ENCODE results near the gene FBP1. TPM values are rescaled to one million over a fixed set of nuclear protein-coding genes. Genes with fewer than 3 reads are reported as not detected.
"Not testable (repeated sequence)": the region's sequence is repeated elsewhere in the genome, so short reads cannot be mapped to it uniquely, and the experiment has no call there.

Gene FBP1
- total RNA-seq, 1 experiment from 2014 or later = not detected

DNA sequence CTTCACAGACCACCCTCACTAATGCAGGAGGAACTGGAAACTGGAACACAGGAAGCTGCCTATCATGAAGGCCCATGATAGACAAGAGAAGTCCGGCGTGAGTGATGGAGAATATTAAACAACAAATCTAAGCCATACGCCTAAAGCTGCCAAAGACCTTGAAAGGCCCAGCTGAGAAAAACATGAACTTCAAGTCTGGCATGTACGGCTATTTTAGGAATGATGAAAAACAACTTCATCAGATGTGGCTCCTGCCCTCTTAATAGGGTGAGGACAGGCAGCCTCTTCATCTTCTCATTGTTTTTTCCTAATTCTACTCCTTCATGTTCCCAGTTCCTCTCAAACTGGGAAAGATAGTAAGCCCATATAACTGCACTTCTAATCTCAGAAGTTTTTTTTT lies 20.3 kb downstream of the FBP1 start:
- DNase-seq (ENCODE audit: low read depth) = no peak

DNA sequence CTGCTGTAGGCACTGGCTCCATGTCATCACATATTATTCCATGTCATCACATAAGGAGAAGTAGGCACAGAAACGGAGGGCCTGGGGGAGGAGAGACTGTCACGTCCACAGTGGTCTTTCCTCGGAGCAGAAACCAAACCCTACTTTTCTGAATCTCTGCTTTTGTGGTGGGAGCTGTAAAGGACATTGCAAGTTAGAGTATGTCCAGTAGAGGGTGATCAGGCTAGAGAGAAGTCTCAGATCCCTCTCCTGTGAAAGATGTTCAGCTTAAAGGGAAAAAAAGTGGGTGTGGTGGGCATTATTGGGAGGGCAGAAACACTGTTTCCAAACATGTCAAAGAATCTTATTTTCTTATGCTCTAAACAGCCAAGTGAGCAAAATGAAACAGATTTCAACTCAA lies 26.3 kb downstream of the FBP1 start:
- no peak for DNase-seq (ENCODE audit: low read depth)

DNA sequence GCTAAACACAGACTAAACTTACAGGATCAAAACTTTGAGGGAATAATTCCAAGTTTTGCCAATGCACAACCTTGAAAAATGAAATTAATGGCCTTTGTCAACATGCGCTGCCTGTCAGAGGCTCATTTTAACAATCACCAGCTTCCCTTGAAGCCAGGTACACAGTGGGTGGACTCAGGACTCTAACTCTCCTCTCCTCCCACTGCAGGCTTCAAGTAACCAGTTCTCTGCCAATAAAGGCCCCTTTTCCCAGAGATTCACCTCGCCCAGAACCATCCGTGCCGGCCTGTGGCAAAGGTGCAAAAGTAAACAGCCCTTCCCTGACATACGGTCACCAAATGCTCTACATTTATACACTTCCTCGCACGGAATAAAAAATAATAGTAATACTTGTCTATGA lies 27.2 kb downstream of the FBP1 start:
- no peak for DNase-seq (ENCODE audit: low read depth)

DNA sequence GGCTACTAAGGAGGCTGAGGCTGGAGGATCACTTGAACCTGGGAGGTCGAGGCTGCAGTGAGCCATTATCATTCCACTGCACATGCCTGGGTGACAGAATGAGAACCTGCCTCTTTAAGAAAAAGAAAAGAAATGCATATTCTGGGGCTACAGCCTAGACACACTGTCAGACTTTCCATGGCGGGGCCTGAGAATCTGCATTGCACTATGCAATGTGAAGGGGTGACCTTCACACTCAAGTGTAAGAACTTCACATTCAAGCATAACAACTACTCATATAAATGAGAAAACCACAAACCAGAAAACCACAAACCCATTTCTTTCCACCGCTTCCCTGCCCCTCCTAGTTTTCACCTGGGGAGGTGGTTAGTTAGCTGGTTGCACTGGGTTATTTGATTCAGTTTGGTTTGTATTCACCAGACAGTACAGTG lies 27.7 kb downstream of the FBP1 start:
- DNase-seq (ENCODE audit: low read depth) = no peak

DNA sequence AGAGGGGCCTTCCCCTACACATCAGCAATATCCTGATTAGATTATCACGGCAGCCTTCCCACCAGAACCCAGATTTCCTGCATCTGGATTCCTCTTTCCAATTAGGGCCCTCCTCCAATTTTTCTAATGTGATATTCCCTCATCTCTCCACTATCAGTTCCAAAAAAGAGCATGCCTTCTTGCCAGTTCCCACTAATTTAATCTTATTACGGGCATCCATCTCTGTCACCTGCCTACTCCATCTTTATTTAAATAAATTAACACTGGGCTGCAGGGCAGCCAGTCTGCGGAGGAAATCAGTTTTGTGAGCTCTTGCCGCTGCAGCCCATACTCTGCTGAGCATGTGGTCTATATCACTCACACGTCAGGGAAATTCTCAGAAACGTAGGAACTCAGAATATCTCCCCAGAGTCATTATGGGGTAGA lies 29.1 kb downstream of the FBP1 start:
- no peak for DNase-seq (ENCODE audit: low read depth)

DNA sequence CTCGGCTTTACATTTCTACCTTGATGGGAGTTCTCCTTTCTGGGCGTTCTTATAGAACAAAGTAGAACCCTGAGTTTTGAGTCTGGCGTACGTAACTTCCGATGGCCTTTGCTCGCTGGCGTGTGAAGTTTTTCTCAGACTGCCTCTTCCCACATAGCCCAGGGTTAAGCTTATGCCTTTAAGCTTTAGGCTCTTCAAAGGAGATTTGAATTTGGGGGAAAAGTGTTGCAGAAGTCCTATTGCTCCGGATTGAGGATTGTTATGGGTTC lies 32.0 kb downstream of the FBP1 start:
- no peak for DNase-seq (ENCODE audit: low read depth)

DNA sequence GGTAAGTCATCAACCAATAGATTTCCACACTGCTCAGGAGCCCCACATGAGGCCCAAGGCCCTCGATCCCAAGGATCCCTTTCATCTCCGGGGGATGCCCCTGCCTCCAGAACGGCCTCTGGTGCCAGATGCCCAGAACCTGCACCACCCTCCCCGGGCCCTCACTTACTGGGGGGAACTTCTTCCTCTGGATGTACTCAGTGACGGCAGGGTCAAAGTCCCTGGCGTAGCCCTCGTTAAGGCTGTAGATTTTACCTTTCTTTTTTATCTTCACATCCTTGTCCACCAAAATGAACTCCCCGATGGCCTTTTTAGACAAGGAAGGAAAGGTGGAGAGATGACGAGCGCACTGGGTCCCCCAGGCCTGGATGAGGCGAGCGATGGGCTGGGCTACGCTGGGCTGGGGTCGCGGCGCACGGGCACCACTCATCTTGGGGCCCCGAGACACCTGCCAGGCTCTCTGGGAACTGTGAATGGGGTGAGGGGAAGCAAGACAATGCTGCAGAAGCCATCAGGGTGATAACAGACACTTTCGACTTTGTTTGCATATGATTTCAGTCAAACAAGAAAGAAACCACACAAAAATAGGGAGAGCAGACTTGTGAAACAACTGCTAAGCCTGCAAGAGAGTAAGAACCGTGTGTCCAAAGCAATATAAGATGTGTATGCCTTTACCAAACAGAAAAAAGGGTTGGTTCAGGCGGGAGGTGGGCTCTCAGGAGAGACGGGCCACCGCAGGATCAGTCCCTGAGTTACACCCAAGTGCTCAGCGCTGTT lies 32.5 kb downstream of the FBP1 start:
- no peak for DNase-seq (ENCODE audit: low read depth)

DNA sequence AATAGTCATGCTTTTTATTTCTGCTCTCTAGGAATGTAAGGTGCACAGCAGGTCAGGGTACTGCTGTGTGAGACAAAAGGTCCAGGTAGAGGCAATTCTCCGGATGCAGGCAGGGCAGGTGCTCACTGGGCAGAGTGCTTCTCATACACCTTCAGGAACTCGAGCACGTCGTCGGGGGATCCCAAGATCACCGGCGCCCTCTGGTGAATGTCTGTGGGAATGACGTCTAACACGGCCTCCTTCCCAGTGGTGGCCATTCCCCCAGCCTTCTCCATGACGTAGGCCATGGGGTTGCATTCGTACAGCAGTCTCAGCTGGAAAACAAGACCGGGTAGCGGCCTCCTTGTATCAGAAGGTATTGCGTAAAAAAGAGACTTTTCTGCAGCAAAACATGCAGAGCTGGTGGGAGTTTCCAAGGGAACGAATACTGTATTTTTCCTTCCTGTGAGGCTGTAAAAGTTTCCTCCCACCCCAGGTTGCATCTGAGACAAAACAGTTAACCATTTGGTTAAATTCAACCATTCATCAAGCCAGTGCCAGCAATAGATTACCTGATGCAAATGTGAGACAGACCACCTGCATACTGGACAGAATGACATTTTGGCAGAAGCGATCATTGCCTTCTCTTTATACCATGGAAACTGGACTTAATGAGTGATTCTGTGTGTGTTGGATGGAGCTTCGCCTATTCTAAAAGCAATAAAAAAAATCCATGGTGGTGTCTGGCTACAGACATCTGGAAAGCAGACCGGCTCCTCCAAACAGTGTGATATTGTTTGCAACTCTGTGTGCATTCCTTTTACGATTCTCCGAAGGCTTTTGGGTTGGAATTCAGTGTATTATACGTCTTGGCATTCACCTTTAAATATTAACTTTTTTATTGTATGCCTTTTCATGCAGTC lies 35.8 kb downstream of the FBP1 start:
- DNase-seq (ENCODE audit: low read depth) = peak; percentile 54

DNA sequence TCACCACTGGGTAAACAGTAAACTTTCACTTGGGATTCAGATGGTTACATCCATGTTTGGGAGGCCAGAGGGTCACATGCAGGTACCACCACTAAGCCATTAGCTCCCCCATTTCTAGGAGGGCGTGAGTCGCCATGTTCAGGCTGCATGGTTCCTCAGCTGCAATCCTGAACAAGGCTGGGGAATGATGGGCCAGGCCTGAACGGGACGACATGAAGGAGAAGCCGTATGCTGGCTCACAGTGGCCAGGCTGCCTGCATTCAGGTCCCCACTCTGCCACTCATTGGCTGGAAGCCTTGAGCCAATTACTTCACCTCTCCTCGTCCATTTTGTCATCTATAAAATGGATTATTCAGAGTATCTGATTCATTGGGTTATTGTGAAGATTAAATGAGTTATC lies 36.7 kb downstream of the FBP1 start:
- no peak for DNase-seq (ENCODE audit: low read depth)

DNA sequence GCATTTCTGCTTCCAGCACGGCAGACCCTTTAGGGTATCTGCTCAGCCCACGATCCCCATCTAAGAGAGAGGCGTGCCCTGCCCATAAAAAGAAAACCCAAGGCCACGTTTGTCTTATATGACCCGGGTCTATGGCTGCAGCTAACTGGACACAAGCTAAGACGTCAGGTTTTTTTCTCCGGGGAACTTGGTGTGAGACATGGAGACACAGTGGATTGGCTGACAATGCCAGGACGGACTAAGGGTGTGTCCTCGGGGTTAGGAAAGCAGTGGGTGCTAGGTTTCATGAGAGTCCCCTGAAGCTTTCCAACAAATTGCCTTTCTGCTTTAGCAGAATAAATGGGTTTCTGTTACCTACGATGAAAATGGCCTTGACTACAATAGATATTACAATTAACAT lies 38.6 kb downstream of the FBP1 start:
- DNase-seq (ENCODE audit: low read depth) = no peak

DNA sequence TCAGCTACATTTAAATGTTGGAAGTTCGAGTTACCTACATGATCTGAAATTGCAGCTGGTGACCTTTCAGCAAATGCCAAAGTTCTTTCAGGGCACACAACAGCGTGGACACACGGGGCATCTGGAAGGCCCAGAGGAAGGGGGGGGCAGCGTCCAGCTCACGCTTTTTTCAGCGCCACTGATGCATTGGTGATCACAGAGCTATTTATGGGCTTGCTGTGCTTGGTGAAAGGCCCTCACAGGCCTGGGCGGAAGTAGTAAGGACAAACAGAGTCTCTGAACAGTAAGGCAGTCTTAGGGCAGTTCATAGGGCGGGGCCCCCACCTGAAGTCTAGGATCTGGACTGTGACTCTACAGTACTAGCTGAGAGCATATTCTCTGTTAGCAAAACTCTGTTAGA lies 39.1 kb downstream of the FBP1 start:
- DNase-seq (ENCODE audit: low read depth) = no peak

DNA sequence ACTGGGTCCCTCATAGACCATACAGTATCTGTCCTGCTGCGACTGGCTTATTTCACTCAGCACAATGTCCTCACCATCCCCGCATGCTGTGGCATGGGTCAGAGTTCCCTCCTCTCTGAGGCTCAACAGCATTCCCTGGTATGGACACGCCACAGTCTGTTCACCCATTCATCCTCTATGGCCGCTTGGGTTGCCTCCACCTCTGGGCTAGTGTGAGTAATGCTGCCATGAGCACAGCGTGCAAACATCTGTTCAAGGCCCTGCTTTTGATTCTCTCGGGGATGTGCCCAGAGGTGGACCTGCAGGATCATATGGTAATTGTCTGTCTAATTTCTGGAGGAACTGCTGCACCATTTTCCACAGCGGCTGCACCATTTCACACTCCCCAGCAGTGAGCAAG lies 40.2 kb downstream of the FBP1 start:
- no peak for DNase-seq (ENCODE audit: low read depth)

DNA sequence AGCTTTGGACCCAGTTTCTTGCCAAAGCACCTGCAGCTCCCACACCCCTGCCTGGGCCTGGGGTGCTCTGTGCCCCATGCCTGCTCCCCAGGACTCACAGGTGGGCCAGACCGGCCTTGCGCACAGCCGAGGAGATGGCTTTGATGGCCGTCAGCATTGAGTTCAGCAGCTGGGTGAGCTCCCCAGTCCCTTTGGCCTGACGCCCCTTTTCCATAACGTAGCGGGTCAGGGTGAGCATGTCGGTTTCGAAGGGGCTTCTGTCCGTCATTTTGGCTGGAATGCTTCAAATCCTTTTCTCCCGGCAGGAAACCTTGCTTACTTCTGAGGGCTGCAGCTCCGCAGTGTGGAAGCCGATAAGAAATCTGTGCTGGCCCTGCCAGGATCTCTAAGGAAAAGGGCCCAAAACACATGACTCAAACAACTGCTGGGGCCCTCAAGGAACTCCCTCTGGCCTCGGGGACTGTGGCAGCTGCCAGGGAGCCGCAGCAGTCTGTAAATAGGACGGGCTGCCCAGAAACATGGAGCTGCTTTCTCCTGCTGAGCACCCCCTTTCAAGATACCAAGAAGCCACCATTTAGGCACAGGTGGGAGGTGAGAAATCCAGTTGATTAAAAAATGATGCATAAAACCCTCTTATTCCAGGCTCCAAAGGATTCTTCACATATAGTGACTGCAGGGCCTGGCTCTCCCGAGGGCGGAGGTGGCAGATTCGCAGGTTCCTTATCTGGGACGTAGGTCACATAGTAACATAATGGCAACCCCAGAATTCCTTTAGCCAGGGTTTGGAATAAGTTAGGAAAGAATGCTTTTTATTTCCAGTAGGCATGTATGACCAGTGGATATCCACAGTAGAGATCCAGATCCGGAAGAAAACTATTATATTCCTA lies 45.6 kb downstream of the FBP1 start, which contains the start of gene FBP2:
Gene FBP2, minus strand, starts transcription at position 366 of the 887 bp plus-strand sequence. Its CDS starts 98 bp downstream, at position 268.
- DNase-seq (ENCODE audit: low read depth) = no peak

DNA sequence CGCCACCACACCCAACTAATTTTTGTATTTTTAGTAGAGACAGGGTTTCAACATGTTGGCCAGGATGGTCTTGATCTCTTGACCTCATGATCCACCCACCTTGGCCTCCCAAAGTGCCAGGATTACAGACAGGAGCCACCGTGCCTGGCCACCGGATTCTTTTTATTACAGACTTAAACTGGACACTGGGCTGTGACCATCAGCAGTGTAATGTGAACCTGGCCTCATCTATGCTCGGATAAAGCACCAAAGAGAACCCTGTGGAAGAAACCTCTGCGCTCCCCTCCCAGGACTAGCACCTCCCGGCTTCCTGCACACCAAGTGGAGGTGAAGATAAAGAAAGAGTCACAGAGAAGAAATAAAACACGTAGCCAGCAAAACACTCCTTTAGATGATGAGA lies 46.6 kb downstream of the FBP1 start:
- not testable (repeated sequence) for DNase-seq (ENCODE audit: low read depth)

DNA sequence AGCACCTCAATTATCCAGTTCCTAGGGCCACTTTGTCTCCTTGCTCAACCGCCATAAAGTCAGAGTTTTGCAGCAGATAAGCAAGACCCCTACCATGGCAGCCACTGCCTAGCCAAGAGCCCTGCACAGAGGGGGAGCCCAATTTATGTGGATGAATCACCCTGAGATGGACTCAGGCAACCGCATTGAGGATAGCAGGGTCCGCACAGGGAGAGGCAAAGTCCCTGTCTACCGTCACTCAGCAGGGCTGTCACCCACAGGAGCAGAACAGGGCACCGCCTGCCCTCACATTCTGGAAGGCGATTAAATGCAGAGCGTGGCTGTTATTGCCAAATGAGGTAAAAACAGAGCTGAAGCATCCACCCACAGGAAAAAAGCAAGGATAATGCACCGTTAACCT lies 47.4 kb downstream of the FBP1 start:
- DNase-seq (ENCODE audit: low read depth) = no peak

DNA sequence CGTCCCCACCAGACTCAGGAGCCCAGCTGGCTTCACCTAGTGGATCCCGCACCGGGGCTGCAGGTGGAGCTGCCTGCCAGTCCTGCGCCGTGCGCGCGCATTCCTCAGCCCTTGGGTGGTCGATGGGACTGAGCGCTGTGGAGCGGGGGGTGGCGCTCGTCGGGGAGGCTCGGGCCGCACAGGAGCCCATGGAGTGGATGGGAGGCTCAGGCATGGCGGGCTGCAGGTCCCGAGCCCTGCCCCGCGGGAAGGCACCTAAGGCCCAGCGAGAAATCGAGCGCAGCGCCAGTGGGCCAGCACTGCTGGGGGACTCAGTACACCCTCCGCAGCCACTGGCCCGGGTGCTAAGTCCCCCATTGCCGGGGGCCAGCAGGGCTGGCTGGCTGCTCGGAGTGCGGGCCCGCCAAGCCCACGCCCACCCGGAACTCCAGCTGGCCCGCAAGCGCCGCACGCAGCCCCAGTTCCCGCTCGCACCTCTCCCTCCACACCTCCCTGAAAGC lies 48.2 kb downstream of the FBP1 start:
- not testable (repeated sequence) for DNase-seq (ENCODE audit: low read depth)

DNA sequence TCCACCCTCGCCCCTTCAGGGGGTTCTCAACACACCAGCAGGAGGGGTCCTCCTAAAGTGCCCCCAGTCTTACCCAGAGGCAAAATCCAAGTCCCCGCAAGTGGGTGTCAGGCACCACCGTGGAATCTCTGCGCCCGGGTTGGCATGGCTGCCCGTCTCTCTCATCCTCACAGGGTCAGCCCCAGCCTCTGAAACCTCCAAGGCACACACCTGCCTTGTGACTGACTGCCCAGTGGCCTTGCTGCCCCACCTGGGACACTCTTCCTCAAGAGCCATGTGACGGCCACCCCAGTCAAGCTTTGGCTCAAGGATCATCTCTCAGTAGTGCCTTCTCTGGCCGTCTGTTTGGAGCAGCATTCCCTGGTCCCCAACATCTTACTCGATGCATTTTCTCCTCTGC lies 50.6 kb downstream of the FBP1 start:
- DNase-seq (ENCODE audit: low read depth) = no peak

DNA sequence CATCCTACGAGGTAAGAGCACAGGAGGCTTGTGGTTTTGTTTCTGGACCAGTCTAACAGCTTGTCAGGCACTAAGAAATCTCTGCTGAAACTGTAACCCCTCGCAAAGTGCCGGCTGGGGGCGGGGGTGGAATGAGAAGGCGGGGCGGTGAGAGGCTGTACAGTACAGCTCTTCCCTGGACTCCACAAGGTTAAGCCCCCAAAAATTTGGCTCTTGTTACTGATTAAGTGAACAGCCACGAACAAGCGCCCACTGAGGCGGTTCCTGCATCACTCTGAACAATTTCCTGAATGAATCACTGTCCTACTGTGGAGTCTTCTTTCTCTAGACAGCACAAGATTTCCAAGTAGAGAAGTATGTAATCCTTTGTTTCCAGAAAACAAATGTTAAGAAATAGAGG lies 52.5 kb downstream of the FBP1 start:
- peak; percentile 2 for DNase-seq (ENCODE audit: low read depth)

DNA sequence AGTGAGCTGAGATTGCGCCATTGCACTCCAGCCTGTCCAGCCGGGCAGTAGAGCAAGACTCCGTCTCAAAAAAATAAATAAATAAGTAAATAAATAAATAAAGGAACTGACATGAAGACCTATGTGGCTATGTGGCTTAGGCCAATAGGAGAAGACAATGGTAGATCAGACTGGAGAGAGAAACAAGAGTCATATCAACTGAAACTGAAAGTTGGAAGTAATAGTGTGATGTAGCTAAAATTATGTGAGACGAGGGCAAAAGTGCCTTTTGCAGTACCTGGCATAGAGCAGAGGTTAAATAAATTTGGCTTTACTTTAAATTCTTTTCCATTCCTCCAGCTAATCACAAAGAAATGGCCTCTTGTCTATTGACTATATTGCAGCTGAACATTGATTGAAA lies 53.0 kb downstream of the FBP1 start:
- no peak for DNase-seq (ENCODE audit: low read depth)

DNA sequence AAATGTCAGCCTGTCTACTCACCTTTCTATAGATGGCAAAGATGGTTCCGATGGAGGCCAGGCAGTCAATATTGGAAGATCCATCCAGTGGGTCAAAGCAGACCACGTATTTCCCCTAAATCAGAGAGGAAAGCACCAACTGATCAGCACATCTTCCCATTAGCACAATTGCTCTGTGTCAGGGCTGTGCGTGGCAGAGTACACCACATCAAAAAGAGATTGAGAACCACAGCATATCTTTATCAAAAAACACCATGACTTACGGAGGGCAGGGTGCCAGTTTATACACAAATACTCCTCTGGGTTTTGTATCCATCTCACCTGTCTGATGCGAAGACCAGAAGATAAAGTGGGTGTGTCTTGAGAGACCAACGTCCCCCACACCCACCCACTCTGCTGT lies 54.8 kb downstream of the FBP1 start:
- no peak for DNase-seq (ENCODE audit: low read depth)

DNA sequence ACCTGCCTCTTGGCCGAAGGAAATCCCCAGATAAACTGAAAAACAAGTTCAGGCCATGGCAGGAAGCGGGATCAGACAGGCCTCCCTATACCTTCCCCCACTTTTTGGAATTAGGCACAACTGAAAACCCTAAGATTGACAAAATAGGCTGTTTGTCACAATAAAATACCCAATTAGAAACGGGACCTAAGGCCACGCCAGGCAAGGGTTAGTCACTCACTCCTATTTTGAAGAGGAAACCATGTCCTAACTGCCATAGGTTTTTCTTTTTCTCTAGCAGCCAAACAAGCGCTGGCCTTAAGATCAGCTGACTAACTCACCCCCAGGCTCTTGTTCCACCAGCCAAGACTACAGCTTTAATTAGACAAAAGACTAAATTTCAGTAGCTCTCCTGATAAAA lies 57.6 kb downstream of the FBP1 start:
- DNase-seq (ENCODE audit: low read depth) = no peak

DNA sequence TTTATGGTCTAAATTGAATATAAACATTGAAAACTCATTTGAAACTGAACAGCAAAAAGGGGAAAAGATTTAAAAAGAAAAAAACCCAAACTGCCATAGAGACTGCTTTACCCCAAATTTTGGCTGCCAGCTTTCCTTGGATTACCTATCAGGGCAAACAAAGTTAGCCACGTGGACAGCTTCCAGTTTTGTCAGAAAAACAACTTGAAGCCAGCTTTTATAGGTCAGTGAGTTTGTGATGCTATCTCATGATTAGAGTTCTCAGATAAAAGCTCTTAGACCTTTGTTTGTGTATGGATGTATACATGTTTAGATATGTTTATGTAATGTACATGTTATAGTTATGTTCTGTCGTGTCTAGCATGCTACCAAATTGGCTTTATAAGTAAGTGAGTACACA lies 61.7 kb downstream of the FBP1 start:
- DNase-seq (ENCODE audit: low read depth) = no peak
